ENCODE results near the gene VEGFB.

The VEGFB gene

DNA sequence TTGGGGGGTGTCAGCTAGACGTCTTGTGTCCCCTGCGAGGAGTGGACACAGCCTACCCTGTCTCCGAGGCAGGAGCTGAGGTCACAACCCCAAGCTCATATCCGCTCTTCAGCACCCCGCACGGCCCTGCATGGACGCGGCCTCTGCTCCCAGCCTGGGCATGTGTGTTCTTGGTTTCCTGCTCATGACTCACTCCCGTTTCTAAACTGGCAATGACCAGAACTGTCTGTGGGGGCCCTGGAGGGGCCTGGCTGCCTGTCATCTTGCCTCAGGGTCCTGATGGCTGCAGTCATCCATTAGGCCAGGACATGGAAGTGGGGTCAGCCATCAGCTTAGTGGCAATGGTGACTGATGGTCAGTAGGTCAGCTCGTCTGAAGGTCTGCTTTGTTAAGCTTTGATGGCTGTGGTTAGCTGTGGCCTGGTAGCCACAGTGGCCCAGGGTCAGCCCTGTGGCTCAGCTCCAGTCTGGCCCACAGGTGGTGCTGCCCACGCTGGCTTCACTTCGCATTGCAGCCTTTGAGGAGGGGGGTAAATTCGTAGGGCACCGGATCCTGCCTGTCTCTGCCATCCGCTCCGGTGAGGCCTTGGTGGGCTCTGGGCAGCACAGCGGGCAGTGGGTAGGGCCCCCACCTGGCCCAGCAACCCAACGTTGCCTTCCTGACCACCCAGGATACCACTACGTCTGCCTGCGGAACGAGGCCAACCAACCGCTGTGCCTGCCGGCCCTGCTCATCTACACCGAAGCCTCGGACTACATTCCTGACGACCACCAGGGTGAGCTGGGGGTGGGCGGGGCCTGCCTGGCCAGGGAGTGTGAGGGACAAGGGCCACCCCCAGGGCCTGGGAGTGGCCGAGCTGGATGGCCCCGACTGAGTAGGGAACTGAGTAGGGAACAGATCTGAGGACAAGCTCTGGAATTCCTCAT is 28.9 kb downstream of the VEGFB start:
- no peak for DNase-seq

DNA sequence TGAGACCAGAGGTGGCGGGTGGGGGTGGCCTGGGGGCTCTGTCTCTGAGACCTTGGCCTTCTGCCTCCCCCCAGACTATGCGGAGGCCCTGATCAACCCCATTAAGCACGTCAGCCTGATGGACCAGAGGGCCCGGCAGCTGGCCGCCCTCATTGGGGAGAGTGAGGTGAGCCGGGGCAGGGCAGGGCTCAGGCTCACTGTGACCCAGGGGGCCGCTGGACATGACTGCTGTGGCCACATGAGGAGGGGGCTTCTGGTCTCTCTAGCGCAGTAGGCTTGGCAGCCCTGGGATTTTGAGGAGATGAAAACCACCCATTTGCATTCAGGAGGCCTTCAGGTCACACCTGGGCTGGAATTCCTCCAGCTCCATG is 29.5 kb downstream of the VEGFB start:
- DNase-seq: no peak

DNA sequence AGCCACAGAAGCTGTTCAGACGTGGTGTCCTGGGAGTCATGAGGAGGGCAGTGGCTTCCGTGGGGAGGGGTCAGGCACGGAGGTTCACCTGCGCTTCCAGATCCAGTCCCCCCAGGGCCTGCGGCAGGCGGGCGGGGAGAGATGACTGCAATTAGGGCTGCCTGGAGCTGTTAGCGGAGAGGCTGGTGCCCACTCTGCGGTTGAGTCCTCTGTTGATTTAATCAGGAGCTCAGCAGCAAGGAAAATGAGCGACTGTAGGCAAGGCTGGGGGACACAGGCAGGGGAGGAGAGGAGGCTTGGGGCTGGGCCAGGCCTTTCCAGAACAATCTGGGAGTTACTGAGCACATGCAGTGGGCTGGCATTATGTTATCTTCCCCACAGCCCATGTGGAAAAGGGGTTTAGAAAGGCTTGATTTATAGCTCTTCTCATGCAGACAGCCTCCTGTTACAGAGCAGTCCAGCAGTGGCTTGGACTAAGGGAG is 30.0 kb downstream of the VEGFB start:
- DNase-seq: no peak

DNA sequence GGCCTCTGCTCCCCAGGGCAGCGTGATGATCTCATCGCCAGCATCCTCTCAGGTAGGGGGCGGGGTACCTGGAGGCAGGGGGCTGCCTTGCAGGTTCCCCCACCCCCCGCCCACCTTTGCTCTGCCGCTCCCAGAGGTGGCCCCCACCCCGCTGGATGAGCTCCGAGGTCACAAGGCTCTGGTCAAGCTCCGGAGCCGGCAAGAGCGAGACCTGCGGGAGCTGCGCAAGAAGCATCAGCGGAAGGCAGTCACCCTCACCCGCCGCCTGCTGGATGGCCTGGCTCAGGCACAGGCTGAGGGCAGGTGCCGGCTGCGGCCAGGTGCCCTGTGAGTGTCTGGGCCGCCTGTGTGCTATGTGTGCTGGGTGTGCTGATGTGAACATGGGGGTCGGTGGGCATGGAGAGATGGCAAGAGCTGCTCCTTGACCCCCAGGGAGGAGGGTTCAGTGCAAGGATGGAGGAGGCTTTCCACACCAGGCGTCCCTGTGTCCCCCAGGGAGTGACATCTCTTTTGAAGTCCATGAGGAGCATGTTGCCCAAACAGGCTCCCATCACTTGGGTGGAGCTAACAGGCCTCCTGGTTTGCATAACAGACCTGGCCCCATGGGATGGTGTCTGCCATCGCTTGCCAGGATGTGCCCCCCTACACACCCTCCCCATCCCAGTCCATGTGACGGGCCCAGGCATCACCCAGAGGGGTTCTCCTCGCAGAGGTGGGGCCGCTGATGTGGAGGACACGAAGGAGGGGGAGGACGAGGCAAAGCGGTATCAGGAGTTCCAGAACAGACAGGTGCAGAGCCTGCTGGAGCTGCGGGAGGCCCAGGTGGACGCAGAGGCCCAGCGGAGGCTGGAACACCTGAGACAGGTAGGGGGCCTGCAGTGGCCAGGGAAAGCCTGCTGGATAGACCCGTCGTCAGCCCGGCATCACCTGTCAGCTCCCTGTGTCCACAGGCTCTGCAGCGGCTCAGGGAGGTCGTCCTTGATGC is 31.1 kb downstream of the VEGFB start:
- no peak for DNase-seq

DNA sequence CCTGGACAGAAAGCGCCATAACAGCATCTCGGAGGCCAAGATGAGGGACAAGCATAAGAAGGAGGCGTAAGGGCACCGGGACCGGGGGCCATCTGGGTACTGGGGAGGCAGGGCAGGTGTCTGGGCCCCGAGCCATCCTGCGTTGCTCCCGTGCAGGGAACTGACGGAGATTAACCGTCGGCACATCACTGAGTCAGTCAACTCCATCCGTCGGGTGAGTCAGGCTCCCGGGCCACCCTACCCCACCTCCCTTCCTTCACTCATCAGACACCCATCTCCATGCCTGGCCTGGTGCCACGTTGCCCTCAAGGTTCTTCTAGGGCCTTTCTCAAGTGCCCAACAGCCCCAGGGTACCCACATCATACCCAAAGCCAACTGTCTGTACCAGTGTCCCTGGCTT is 32.0 kb downstream of the VEGFB start:
- DNase-seq: no peak

DNA sequence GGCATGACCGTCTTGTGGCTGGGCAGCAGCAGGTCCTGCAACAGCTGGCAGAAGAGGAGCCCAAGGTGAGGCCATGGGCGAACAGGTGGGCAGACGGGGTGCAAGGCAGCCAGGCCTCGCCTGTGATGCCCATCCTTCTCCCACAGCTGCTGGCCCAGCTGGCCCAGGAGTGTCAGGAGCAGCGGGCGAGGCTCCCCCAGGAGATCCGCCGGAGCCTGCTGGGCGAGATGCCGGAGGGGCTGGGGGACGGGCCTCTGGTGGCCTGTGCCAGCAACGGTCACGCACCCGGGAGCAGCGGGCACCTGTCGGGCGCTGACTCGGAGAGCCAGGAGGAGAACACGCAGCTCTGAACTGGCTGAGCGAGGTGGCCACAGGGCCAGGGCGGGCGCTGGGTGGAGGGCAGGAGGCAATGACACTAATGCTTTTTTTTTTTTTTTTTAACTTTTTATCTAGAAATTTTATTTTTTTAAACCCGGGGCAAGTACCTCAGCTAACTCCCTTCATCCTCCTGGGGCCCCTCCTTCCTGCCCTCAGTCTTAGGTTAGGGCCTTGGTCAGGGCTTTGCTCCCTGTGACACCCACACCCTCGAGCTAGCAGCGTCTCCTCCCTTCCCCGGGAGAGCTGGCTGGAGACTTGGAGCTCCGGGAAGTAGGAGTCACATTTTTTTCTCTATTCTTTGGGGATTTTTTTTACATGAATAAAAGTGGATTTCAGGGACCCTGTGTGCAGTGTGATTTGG is 33.0 kb downstream of the VEGFB start:
- no peak for DNase-seq

DNA sequence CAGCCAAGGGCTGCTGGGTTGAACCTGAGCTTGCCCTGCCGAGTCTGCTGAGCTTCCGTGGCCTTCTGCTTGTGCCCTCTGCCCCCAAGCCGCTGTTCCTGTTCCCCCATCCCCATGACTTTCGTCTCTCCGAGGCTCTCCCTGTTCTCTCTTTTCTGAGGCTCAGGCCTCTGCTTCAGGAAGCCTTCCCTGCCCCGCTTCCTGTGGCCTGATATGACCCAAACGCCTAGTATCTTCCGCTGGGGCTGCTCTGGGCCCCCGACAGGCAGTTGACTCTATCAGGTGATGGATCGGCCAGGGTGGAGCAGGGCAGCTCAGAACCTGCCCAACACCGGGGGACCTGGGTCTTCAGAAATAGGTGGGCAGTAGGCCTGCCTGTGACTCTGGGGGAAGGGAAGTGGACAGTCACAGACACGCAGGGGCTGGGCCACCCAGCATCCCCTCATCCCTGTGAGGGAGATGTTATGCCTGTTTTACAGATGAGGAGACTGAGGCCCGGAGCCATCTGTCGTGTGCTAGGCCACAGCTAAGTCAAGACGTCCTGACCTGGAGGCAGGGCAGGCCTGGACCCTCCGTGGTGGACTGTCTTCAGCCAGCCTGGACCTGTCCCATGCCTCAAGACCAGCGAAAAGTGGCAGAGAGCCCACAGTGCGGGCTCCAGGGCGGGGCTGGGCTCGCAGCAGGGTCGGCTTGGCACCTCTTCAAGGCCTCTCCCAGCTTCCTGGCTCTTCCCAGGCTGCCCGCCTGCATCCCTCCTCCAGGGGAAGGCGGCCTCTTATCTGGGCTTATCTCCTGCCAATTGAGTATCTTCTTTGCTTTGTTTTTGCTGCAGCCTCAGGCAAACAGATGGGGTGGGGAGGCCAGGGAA is 33.9 kb downstream of the VEGFB start:
- DNase-seq: no peak

DNA sequence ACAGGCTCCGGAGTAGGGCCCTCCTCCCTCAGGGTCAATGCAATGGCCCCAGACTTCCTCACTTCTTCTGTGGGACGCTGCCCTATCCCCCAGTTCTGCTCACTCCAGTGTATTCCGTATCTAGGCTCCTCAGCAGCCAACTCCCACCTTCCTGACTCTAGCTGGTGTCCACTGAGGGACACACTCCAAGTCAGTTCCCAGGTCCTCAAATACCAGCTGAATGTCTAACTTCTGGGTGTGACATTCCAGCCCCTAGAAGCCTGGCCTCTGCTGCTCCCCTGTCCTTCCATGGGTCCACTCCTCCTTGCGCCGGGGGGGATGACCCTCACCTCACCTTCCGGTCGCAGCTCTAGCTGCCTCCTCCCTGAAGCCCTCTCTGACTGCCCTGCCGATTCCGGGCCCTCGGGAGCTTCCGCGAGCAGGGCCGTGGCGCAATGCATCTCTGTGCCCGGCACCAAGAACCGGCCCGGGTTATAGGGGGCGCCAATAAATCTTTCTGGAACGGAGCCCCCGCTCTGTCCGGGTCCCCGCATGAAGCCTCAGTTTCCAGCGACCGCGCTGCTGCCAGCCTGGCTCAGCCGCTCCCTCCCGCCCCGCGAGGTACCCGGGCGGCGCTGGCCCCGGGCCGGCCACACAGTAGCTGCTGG is 34.6 kb downstream of the VEGFB start:
- DNase-seq: no peak

DNA sequence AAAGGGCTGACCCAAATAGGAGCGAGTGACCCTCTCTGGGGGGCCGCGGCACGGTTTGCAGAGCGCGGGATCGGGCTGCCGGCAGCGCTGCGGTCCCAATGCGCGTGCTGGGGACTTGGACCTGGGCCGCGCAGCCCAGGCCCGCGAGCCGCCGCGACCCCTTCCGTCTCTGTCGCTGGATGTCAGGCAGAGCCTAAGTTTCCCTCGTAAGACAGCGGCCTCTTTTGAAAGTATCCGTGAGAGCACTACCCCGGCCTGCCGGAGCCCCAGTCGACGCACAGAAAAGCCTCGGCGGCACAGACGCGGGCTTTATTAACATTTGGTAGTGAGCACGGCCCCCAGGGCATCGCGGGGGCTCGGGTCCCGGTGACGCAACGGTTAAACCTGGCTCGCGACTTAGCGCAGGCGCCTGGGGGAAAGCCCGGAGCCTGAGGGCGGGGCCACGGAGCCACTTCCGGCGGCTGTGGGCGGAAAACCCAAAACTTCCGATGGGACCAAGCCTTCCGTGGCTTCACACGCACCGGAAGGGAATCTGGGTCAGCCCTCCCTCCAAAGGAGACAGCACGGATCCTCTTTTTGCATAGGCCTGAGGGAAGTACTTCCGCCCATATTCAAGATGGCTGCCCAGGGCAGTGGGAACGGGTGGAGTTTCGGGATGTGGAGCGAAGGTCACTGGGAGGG is 35.3 kb downstream of the VEGFB start:
- DNase-seq: peak; percentile 99

DNA sequence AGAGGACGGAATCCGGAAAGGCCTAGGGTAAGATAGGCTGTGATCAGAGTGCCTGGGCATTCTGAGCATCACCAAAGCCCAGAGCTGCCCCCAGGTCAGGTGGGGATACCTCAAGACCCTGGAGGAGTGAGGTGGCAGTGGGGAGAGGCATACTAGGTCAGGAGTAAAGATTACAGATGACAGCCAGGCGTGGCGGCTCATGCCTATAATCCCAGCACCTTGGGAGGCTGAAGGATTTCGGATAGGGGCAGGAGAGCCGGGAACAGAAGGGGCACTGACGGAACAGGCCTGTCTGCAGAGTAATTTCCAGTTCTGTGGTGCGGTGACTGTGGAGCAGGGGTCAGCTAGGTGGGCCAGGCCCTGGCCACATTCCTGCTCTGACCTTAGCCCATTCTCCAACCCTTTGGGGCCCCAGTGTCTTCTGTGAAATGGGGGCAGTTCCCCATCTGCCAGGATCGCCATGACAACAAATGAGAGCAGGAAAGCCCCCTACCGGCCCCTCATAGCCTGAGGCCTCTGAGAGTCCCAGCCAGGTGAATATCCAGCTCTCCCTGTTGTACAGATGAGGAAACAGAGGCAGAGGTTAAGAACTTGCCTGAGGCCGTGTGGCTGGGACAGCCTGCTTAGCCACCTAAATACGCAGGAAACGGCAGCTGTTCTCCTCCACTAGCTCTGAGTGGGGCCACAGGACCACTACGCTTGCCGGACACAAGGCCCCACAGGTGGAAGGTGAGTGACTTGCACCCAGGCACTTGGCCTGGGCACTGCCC is 40.8 kb downstream of the VEGFB start:
- no peak for DNase-seq

DNA sequence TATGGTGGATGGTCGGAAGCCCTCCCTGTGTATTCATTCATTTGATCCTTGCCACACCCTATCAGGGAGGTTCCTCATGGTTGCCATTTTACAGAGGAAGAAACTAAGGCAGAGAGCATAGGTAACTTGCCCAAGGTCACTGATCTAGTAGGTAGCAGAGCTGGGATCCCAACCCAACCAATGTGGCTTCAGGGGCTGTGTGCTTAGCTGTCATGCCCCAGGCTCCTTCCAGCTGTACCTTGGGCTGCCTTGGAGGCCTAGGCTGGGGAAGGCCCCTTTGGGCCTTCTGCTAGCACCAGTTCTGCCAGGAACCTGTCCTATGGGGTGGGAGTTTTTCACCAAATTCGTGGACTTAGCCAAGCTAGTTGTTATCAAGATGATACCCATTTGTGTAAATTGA is 41.5 kb downstream of the VEGFB start:
- no peak for DNase-seq

DNA sequence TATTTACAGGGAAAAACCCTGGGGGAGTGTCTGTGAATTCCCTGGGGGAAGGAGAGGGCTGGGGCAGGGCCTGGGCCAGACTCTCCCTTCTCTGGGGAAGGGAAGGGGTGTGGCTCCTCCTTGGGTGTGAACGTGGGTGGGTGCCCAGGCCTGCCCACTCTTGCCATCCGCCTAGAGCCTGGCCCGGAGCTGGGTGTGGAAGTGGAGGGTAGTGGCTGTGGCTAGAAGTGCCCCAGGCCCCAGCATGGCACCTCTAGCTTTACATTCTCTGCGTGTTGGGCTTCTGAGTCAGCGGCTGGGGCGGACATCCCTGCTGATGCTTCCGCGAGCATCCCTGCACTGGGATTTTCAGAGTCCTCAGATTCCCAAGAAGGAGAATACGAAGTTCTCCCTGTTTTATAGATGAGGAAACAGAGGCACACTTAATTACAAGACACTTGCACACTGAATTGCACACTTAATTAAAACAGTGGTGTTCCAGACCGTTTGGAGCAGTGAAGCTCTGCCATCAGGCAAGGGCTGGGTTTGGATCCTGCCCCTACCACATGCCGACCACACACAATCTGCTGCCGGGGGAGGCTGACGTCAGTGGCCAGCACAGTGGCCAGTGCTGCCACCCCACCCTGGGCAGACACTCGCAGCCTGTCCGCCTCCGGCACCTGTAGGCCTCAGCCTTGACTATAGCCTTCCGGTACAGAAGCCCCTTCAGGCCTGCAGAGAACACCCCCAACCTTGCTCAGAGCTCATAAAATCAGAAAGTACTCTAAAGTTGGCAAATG is 42.5 kb downstream of the VEGFB start:
- DNase-seq: no peak

DNA sequence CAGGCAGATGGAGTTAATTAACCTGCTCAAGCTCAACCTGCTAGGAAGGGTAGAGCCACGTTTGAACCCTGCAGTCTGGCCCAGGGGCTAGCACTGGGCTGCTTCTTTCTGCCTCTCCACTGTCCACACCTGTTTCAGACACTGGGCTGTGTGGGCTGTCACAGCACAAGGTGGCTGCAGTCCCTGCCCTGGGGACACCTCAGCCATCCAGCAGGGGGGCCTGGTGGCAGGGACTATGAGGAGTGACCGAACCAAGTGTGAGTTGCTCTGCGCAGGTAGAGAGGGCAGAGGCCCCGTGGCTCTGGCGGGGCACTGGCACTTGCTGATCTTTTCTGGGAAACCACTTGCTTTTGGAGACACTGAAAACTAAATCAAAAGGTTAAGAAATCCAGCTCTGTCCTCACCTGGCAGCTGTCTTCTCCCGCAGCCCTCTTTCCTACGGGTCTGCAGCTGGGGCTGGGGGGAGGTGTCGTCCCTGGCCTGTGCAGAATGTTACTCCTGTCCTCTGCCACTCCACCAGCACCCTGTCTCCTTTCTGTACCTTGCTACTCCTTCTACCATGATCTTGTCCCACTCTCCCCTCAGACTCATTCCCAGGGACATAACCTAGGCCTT is 44.3 kb downstream of the VEGFB start:
- DNase-seq: no peak

DNA sequence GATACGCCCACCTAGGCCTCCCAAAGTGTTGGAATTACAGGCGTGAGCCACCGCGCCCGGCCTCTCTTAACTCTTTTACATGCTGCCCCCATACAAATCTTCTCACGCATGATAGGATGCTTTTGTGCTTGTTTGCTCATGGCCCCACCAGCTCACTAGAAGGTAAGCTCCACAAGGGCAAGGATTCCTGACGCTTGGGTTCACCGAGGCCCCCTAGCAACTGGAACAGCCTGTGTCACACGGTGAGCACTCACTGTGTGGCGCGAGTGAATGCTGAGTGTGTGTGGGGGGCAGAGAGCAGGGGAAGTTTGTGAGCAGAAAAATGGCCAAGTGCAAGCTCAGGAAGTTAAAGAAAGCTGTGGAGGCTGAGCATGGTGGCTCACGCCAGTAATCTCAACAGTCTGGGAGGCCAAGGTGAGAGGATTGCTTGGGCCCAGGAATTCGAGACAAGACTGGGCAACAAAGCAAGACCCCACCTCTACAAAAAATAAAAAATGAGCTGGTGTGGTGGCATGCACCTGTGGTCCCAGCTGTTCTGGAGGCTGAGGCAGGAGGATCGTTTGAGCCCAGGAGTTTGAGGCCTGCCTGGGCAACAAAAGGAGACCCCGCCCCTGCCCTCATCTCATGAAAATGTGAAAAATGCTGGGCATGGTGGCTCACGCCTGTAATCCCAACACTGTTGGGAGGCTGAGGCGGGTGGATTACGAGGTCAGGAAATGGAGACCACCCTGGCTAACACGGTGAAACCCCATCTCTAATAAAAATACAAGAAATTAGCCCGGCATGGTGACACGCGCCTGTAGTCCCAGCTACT is 47.8 kb downstream of the VEGFB start:
- DNase-seq: no peak

DNA sequence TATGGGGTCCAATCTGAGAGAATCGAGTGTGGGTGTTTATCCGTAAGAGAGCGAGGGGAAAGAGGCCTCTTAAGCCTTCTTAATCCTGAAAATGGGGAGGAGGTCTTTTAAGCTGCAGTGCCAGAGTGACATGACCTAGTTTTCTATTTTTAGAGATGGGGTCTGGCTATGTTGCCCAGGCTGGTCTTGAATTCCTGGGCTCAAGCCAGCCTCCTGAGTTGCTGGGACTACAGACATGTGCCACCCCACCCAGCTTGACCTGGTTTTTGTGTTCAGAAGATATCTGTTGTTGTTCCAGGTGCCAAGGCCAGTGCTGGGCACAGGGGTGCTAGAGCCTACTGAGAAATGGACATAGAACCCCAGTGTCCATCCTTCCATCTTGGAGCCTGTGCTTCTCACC is 48.7 kb downstream of the VEGFB start:
- DNase-seq: no peak

DNA sequence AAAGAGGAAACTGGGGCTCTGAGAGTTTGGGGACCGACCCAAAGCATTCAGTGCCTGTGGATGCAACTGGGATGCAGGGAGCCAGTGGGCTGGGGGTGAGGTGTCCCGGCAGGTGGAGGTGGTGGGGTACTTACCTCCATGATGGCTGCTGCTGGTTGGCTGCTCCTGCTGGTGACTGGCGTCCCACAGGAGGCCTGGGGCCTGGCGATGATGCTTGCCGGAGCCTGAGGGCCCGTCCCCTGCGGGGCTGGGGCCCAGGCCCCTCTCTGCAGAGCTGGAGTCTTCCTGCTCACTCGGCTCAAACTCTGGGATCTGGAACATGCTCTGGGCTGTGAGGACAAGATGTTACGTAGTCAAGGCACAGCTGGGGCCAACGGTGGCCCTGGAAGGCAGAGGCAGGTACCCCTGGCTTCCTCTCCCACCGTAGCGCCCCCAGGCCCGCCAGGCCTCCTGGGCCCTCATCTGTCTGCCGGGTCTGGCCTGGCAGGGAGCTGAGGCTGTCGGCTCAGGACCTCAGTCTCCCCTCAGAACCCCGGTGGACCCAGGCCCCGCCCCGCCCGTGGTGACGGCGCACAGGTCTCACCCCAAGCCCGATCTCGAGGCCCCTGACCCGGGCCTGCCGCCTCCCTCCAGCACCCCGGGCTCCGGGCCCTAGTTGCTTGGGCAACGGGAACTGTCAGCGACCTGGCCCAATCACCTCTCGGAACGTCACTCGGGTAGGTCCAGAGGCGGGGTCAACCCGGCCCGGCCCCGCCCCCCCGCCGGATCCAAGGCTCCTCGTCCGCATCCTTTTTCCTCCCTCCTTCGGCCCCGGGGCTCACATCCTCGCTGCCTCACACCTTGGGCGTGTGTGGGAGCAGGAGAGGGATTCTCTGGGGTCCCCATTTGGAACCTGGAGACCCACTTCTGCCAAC is 49.9 kb downstream of the VEGFB start, which contains the start of gene BAD:
Gene BAD, minus strand, starts transcription at position 618 of the 914 bp plus-strand sequence. Its CDS starts 297 bp downstream, at position 321.
- DNase-seq: peak; percentile 84
